Measurements from ENCODE around the gene HOXB2.

GRCh38 chr17:48528153-48528935, 16.6 kb downstream of the HOXB2 start:
- no peak for TF ChIP-seq POLR2A (IDR thresholded peaks at IDR 0.05)
- no peak for TF ChIP-seq CTCF (IDR thresholded peaks at IDR 0.05)
